Suprapubic skin (tissue), 3 donors: ENCODE data around the gene PLEKHS1.

Experiments used
- CTCF ChIP-seq, 2 donors: fragments of 200-600 bp in 1 of 2; fragments of 450-650 bp in 1 of 2; sonication (generic) in 1 of 2; IDR thresholded peaks; one replicate each; pipeline ENCODE4 v1.5.1; 2016 to 2019; ENCODE audit warnings: antibody characterized with exemption in 2 of 2, mild to moderate bottlenecking in 1 of 2, moderate library complexity in 1 of 2
- EP300 ChIP-seq: sonication (generic); formaldehyde crosslinking; IDR thresholded peaks from one replicate; pipeline ENCODE4 v1.6.1; 2017; ENCODE audit warnings: antibody characterized with exemption
- POLR2A ChIP-seq, 2 donors: fragments of 450-650 bp; IDR thresholded peaks; one replicate each; pipeline ENCODE4 v1.6.1; 2017; ENCODE audit warnings: antibody characterized with exemption in 2 of 2, mild to moderate bottlenecking in 2 of 2, moderate library complexity in 2 of 2

GRCh38 chr10:113708640-113709039, 42.8 kb upstream of the PLEKHS1 start:
- TF ChIP-seq POLR2A (IDR thresholded peaks at IDR 0.05) = no peak
- no peak for TF ChIP-seq CTCF (IDR thresholded peaks at IDR 0.05)
- no peak for TF ChIP-seq EP300
